A673 (cell line): ENCODE data around the gene ZHX3.

Experiments
- CTCF ChIP-seq: fragments of 300-800, 200-600 bp; sonication (generic); conservative IDR thresholded peaks from 2 replicates; pipeline ENCODE4 v1.5.1; 2017; ENCODE audit warnings: low read depth, mild to moderate bottlenecking, antibody characterized with exemption, low read length, moderate library complexity, mixed read lengths
- EZH2 ChIP-seq: fragments of 200-600 bp; sonication (generic); IDR thresholded peaks from 2 replicates; pipeline ENCODE4 v1.6.1; 2017; ENCODE audit warnings: borderline replicate concordance, low read depth, mild to moderate bottlenecking, mixed read lengths, antibody characterized with exemption, low read length; ENCODE audit not compliant: poor library complexity, severe bottlenecking

GRCh38 chr20:41139227-41140093 lies 178.1 kb downstream of the ZHX3 start:
- no peak for TF ChIP-seq CTCF
- TF ChIP-seq EZH2 = no peak
